ENCODE data around the gene TMEM38B. TPM values are rescaled to one million over a fixed set of nuclear protein-coding genes. Genes with fewer than 3 reads are reported as not detected.

The TMEM38B gene
- total and polyA plus RNA-seq, 8 donors, result 0.87 to 26.8 (median 3.4) TPM

GRCh38 chr9:105651806-105652205, 42.5 kb upstream of the TMEM38B start:
- H3K27ac ChIP-seq, result no peak overlapping the region
- H3K4me3 ChIP-seq, result no peak overlapping the region
- intact Hi-C loops (cut with DNase I; ENCODE audit: low total_unique reads), result no loop called here
- H3K27me3 ChIP-seq, result peaks cover 0 to 20% (median 12%) of the 10 kb centered on the region in 3 donors
- no peaks in the 10 kb centered on the region for H3K36me3 ChIP-seq
- H3K9me3 ChIP-seq, result no peaks in the 10 kb centered on the region
- 56 to 73% (median 64%) methylated on average over 4 of the region's 4 CpGs for WGBS, 5 donors
- TF ChIP-seq CTCF (IDR thresholded peaks at IDR 0.05), result no peak
- no peak for TF ChIP-seq POLR2AphosphoS5 (IDR thresholded peaks at IDR 0.05)
- no peak for TF ChIP-seq POLR2A (IDR thresholded peaks at IDR 0.05)
- TF ChIP-seq EP300 (IDR thresholded peaks at IDR 0.05), result no peak
- DNase-seq, result no peak
- H3K4me1 ChIP-seq, result peaks cover 6 to 12% (median 10%) of the 10 kb centered on the region in 4 donors

- 1 to 3% (median 2%) methylated on average over 54 to 75 of the region's 75 CpGs for whole genome bisulfite sequencing, 5 donors
- Histone ChIP-seq H3K27me3 (peaks cover 0 to 56% (median 19%) of the 10 kb centered on the region in 3 donors), H3K4me3 (peak overlapping the region; percentile 42 to 67 (median 52)), H3K4me1 (peaks cover 7 to 14% (median 11%) of the 10 kb centered on the region in 4 donors), H3K9me3 (no peaks in the 10 kb centered on the region), H3K36me3 (no peaks in the 10 kb centered on the region), H3K27ac (no peak overlapping the region)
- peak in 2 of 7 experiments; percentile 12 to 25 for TF ChIP-seq CTCF (IDR thresholded peaks at IDR 0.05)
- no peak for TF ChIP-seq POLR2AphosphoS5 (IDR thresholded peaks at IDR 0.05)
- DNase-seq, result peak; percentile 38 to 74
- intact Hi-C loops (cut with DNase I; ENCODE audit: low total_unique reads), result no loop called here
These were observed 38.0 kb upstream of the TMEM38B start for GRCh38 chr9:105656131-105656921.

GRCh38 chr9:105658351-105658750, 36.0 kb upstream of the TMEM38B start:
- Histone ChIP-seq H3K36me3 (no peaks in the 10 kb centered on the region), H3K4me1 (peaks cover 7 to 14% (median 11%) of the 10 kb centered on the region in 4 donors), H3K27me3 (peaks cover 0 to 56% (median 19%) of the 10 kb centered on the region in 3 donors), H3K27ac (no peak overlapping the region), H3K4me3 (no peak overlapping the region), H3K9me3 (no peaks in the 10 kb centered on the region)
- no peak for DNase-seq
- intact Hi-C loops (cut with DNase I; ENCODE audit: low total_unique reads), result no loop called here
- TF ChIP-seq CTCF (IDR thresholded peaks at IDR 0.05) (no peak), EP300 (IDR thresholded peaks at IDR 0.05) (no peak), POLR2A (IDR thresholded peaks at IDR 0.05) (no peak), POLR2AphosphoS5 (IDR thresholded peaks at IDR 0.05) (no peak)
- WGBS, 5 donors, result 62 to 77% (median 72%) methylated on average over 2 of the region's 2 CpGs

GRCh38 chr9:105661011-105661410, 33.3 kb upstream of the TMEM38B start:
- H3K4me3 ChIP-seq, result no peak overlapping the region

More at GRCh38 chr9:105661011-105661410, 33.3 kb upstream of the TMEM38B start:
- no peak for TF ChIP-seq POLR2A (IDR thresholded peaks at IDR 0.05)
- TF ChIP-seq POLR2AphosphoS5 (IDR thresholded peaks at IDR 0.05), result no peak
- TF ChIP-seq CTCF (IDR thresholded peaks at IDR 0.05), result no peak
- no peak for TF ChIP-seq EP300 (IDR thresholded peaks at IDR 0.05)
- H3K36me3 ChIP-seq, result no peaks in the 10 kb centered on the region
- DNase-seq, result no peak
- peaks cover 7 to 10% (median 8%) of the 10 kb centered on the region in 4 donors for H3K4me1 ChIP-seq
- intact Hi-C loops (cut with DNase I; ENCODE audit: low total_unique reads), result no loop called here
- no peaks in the 10 kb centered on the region for H3K9me3 ChIP-seq
- H3K27ac ChIP-seq, result no peak overlapping the region
- 82 to 92% (median 87%) methylated on average over 4 of the region's 4 CpGs for WGBS, 5 donors
- H3K27me3 ChIP-seq, result peaks cover 0 to 44% (median 15%) of the 10 kb centered on the region in 3 donors
